GM12872 (cell line): ENCODE measurements around the gene MRPL33.

Experiments
- TF ChIP-seq, protein P1 (sequence below): IDR thresholded peaks from 3 replicates; pipeline ENCODE4 v1.5.1; 2011; ENCODE audit warnings: low read depth, mild to moderate bottlenecking, low read length, moderate library complexity; ENCODE audit not compliant: insufficient read depth

Gene MRPL33

DNA sequence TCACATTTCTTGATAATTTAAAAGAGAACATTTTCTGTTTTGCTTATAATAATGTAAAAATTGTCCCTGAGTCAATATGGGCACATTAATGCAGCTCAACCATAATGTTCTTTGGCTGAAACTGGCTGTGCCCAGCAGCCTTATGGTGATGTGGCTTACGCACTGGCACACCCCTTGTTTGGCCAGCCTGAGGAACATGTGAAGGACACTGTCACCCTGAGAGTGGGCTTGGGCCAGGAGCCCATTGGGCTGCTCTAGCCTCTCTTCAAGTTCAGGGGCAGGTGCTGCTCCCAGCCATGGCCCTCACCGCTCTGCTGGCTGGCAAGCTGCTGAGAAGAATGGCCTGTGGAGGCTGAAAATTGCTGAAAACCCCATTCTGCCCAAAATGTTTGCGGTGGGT, 37.5 kb downstream of the MRPL33 start:
- TF ChIP-seq, protein P1, sequence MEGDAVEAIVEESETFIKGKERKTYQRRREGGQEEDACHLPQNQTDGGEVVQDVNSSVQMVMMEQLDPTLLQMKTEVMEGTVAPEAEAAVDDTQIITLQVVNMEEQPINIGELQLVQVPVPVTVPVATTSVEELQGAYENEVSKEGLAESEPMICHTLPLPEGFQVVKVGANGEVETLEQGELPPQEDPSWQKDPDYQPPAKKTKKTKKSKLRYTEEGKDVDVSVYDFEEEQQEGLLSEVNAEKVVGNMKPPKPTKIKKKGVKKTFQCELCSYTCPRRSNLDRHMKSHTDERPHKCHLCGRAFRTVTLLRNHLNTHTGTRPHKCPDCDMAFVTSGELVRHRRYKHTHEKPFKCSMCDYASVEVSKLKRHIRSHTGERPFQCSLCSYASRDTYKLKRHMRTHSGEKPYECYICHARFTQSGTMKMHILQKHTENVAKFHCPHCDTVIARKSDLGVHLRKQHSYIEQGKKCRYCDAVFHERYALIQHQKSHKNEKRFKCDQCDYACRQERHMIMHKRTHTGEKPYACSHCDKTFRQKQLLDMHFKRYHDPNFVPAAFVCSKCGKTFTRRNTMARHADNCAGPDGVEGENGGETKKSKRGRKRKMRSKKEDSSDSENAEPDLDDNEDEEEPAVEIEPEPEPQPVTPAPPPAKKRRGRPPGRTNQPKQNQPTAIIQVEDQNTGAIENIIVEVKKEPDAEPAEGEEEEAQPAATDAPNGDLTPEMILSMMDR: no peak

DNA sequence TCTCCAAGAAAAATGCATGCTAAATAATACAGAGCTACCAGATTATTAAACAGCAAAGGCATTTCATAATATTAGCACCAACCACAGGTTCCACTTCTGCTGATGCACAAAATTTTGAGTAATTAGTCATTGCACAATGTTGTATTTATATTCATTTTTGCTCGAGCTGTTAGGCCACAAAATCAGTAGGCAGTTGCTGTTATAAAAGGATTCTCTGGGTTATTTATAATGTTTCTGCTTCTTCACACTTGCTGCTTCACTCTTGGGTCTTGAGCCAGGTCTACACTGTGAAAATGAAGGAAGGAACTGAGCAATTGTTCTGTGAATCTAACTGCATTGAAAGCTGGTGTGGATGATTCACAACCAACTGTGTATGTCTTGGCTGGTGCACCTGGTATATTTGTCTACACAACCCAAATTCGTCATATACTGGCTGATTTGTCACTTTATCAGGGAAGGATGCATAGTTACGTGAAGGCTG, 38.3 kb downstream of the MRPL33 start:
- TF ChIP-seq, protein P1: no peak

DNA sequence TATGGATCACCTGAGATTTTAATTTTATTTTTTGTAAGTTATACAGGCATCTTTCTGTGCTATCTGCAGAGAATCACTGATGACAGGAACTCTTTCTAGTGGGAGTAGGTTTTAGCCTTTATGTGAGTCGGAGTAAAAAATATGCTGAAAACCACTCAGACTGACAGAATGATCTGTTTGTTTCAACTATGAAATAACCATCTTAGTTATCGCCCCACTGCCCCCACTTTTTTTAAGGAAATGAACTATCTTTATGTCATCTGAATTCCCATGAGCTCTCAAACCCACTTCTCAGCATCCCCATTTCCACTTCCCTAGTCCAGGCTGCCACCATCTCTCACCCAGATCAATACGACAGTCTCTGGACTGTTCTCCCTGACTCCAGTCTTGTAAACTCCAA, 38.9 kb downstream of the MRPL33 start:
- TF ChIP-seq, protein P1: no peak

DNA sequence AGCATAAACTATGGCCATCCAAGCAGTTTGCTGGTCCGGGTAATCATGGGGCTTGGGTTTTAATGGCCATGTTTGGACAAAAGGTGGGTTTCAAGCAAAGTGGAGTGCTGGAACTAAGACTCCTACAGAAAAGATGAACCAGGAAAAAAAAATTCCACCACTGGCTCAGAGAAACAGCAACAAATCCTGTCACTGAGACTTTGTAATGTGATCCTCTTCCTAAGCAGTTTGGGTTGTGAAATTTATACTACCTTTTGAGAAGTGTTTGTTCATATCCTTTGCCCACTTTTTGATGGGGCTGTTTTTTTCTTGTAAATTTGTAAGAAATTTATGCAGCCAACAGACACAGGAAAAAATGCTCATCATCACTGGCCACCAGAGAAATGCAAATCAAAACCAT, 40.2 kb downstream of the MRPL33 start:
- TF ChIP-seq, protein P1: no peak

DNA sequence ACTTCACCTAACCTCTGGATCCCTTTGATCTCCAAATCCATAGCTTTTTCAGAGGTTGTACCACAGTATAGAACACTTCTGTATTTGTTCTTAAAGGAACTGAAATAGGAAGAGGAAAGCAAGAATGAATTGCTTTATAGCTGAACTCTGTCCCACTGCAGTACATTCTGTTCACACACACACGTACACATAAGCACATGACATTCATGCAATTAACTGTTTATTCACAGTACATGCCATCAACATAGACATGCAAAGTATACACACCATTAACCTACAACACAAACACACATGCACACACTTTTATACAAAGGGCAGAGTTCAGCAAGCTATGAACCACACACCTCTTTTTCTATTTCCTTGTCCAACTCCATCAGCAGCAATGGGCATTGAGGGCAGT, 43.2 kb downstream of the MRPL33 start:
- TF ChIP-seq, protein P1: no peak

DNA sequence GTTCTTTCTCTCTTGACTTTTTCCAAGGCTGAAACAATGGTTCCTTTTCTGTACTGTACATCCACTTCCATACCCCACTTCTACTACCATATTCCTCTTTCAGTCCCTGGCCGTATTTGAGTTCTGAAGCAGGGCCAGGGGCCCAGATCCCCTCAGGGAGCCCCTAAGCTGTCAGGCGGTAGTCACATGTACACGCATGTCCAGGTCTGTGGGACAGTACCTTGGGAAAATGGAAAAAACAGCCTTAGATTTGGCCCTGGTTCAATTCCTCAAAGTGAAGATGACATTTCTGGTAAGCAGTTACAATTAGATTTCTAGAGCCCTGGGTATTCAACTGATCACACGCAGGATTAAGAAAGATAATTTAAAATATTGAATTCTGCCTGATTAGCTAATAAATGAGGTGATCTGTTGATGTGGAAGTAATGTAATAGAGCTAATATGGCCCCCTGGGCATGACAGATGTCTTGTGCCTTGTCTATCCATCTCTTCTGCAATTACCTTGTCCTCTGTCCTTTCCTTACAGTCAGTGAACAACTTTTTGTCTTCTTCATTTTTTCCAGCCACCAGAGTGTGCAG, 44.4 kb downstream of the MRPL33 start:
- TF ChIP-seq, protein P1: no peak

DNA sequence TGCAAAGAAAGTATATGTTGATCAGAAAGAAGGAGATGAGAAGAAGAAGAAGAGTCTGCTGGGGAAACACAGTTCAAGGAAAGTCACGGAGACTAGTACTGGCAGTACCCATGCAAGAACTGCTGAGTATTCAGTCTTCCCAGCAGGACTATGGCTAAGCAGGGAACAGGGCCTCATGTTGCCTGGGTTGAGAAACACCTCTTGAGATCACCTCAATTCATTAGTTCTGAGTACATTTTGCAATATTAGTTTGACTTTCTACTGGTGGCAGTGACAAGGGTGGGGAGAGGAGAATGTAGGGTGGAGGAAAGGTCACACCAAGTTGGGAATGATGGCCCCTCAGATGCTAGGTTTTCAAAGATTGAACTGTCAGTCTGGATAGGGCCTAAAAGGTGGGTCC, 50.5 kb downstream of the MRPL33 start:
- TF ChIP-seq, protein P1: no peak
